ENCODE results near the gene GRIN1. TPM values are rescaled to one million over a fixed set of nuclear protein-coding genes. Genes with fewer than 3 reads are reported as not detected.

The GRIN1 gene
- total and polyA plus RNA-seq, 2 of the 13 experiments (the other 11 are each of a cell fraction or from before 2014, with no cell fraction given), result 0.13 TPM; not detected in 1

- in situ Hi-C loops (cut with HindIII; ENCODE audit: extremely low pct_ligation_motif_present, low pct_unique_long_range_greater_than_20kb) (no loop called here), intact Hi-C loops (cut with micrococcal nuclease; ENCODE audit: unreplicated experiment) (no loop called here)
- Histone ChIP-seq H3K4me1 (ENCODE audit: insufficient read depth, low read length) (no peaks in the 10 kb centered on the region), H3K4me2 (ENCODE audit: low read depth, low read length) (no peak overlapping the region), H3K27ac (ENCODE audit: extremely low read length, insufficient read depth, low read length) (no peak overlapping the region), H2AFZ (ENCODE audit: low read length) (no peak overlapping the region), H3K4me3 (replicated peaks in 1 of 3; ENCODE audit: insufficient read depth in 1 of 3, low read depth in 2 of 3, low read length in 3 of 3) (no peak overlapping the region), H3K9ac (ENCODE audit: insufficient read depth, low read depth, low read length) (no peak overlapping the region), H3K36me3 (replicated peaks in 1 of 2; ENCODE audit: control insufficient read depth in 1 of 2, insufficient read depth in 2 of 2, low read length in 2 of 2) (no peaks in the 10 kb centered on the region), H3K9me3 (ENCODE audit: low read length) (no peaks in the 10 kb centered on the region), H3K79me2 (ENCODE audit: insufficient read depth, low read length) (no peaks in the 10 kb centered on the region), H3K27me3 (ENCODE audit: control insufficient read depth in 1 of 2, insufficient read depth in 2 of 2, low read length in 2 of 2) (peaks cover 26 to 79% of the 10 kb centered on the region in 2 experiments), H4K20me1 (ENCODE audit: insufficient read depth, low read length) (no peaks in the 10 kb centered on the region)
- no peak for DNase-seq (ENCODE audit: low spot score)
- ChIA-PET CTCF (ENCODE audit: low intra/inter-chr PET ratio, low total read pairs) (no interaction called here), POLR2A (no interaction called here)
- no peak for TF ChIP-seq ZNF773 (CRISPR knock-in tag; IDR thresholded peaks at IDR 0.05; ENCODE audit: borderline replicate concordance)
- TF ChIP-seq MATR3 (CRISPR knock-in tag; IDR thresholded peaks at IDR 0.05), result no peak
- TF ChIP-seq PHB2 (IDR thresholded peaks at IDR 0.05; ENCODE audit: partially characterized antibody), result no peak
- no peak for TF ChIP-seq MTF1 (CRISPR knock-in tag; IDR thresholded peaks at IDR 0.05)
- no peak for TF ChIP-seq SP5 (CRISPR knock-in tag; IDR thresholded peaks at IDR 0.05; ENCODE audit: borderline replicate concordance, low read depth)
- TF ChIP-seq PHF5A (CRISPR knock-in tag; IDR thresholded peaks at IDR 0.05; ENCODE audit: low read depth, unreplicated experiment), result no peak
- TF ChIP-seq SYNCRIP (IDR thresholded peaks at IDR 0.05; ENCODE audit: insufficient read depth, low read depth, low read length), result no peak
- no peak for TF ChIP-seq ZFP37 (CRISPR knock-in tag; IDR thresholded peaks at IDR 0.05; ENCODE audit: borderline replicate concordance)
- TF ChIP-seq ZKSCAN5 (CRISPR knock-in tag; IDR thresholded peaks at IDR 0.05), result no peak
- no peak for TF ChIP-seq SKI (IDR thresholded peaks at IDR 0.05; ENCODE audit: partially characterized antibody)
- TF ChIP-seq E2F1 (CRISPR knock-in tag; IDR thresholded peaks at IDR 0.05), result no peak
- no peak for TF ChIP-seq HMGA1 (CRISPR knock-in tag; conservative IDR thresholded peaks at IDR 0.05)
- TF ChIP-seq MIER2 (CRISPR knock-in tag; IDR thresholded peaks at IDR 0.05), result no peak
- TF ChIP-seq CREM (IDR thresholded peaks at IDR 0.05), result no peak
- no peak for TF ChIP-seq CREM (CRISPR knock-in tag; IDR thresholded peaks at IDR 0.05)
- no peak for TF ChIP-seq SOX13 (IDR thresholded peaks at IDR 0.05)
- no peak for TF ChIP-seq SOX13 (CRISPR knock-in tag; conservative IDR thresholded peaks at IDR 0.05 in 1 of 2, IDR thresholded peaks at IDR 0.05 in 1 of 2)
- no peak for TF ChIP-seq SALL2 (CRISPR knock-in tag; IDR thresholded peaks at IDR 0.05)
- TF ChIP-seq ZNF841 (CRISPR knock-in tag; IDR thresholded peaks at IDR 0.05; ENCODE audit: borderline replicate concordance), result no peak
- no peak for TF ChIP-seq ONECUT2 (CRISPR knock-in tag; IDR thresholded peaks at IDR 0.05)
- TF ChIP-seq NR2F6 (IDR thresholded peaks at IDR 0.05), result no peak
- no peak for TF ChIP-seq NR2F6 (CRISPR knock-in tag; IDR thresholded peaks at IDR 0.05)
- no TSS peak for BruUV-seq (replicated peaks)
- WGBS (ENCODE audit: low lambda C conversion rate), result 0% methylated on average over 4 of the region's 4 CpGs
- ATAC-seq, result no peak
- FAIRE-seq, result no peak
These were observed 4.5 kb downstream of the GRIN1 start for GRCh38 chr9:137143459-137143858.

Measured in HepG2 (cell line).